Stimulated activated CD8-positive, alpha-beta memory T cell treated with anti-CD3 and anti-CD28 coated beads, Interleukin-12 subunit alpha, Interleukin-12 subunit beta, amount 100 ng/mL, for 24 hours (primary cell): ENCODE results near the gene CWF19L1.

Source experiments
- DNase-seq: peaks from one replicate; pipeline ENCODE4 v3.0.0-alpha.2; 2020; ENCODE audit errors: extremely low read depth

The CWF19L1 gene

GRCh38 chr10:100253041-100253440 is 14.4 kb downstream of the CWF19L1 start:
- DNase-seq: no peak

GRCh38 chr10:100248820-100249219 is 18.6 kb downstream of the CWF19L1 start:
- DNase-seq: no peak

- no peak for DNase-seq
Measured at GRCh38 chr10:100245484-100246220, 21.8 kb downstream of the CWF19L1 start.

GRCh38 chr10:100239851-100240250 is 27.6 kb downstream of the CWF19L1 start:
- no peak for DNase-seq

GRCh38 chr10:100238429-100238828 is 29.0 kb downstream of the CWF19L1 start:
- no peak for DNase-seq

- no peak for DNase-seq
Measured at GRCh38 chr10:100232101-100232500, 35.3 kb downstream of the CWF19L1 start.

GRCh38 chr10:100229819-100230422 is 37.5 kb downstream of the CWF19L1 start:
- no peak for DNase-seq

GRCh38 chr10:100223879-100224278 is 43.6 kb downstream of the CWF19L1 start:
- DNase-seq: no peak

GRCh38 chr10:100222529-100222928 is 44.9 kb downstream of the CWF19L1 start:
- DNase-seq: no peak

GRCh38 chr10:100216006-100216405 is 51.4 kb downstream of the CWF19L1 start:
- no peak for DNase-seq

- DNase-seq: no peak
Measured at GRCh38 chr10:100209303-100209702, 58.1 kb downstream of the CWF19L1 start.

- no peak for DNase-seq
Measured at GRCh38 chr10:100208276-100208675, 59.2 kb downstream of the CWF19L1 start.

- DNase-seq: no peak
Measured at GRCh38 chr10:100204370-100204769, 63.1 kb downstream of the CWF19L1 start.

- no peak for DNase-seq
Measured at GRCh38 chr10:100201549-100201948, 65.9 kb downstream of the CWF19L1 start.

GRCh38 chr10:100194711-100195110 is 72.7 kb downstream of the CWF19L1 start:
- no peak for DNase-seq

GRCh38 chr10:100192350-100192749 is 75.1 kb downstream of the CWF19L1 start:
- DNase-seq: no peak

- peak; percentile 3 for DNase-seq
Measured at GRCh38 chr10:100186253-100187212, 80.9 kb downstream of the CWF19L1 start.

GRCh38 chr10:100185364-100186252 is 81.8 kb downstream of the CWF19L1 start, which contains the start of gene ERLIN1:
Gene ERLIN1, minus strand, starts transcription at chr10:100186029. Its CDS starts 403 bp downstream, at chr10:100185626.
- peak; percentile 88 for DNase-seq

- no peak for DNase-seq
Measured at GRCh38 chr10:100184840-100185239, 82.6 kb downstream of the CWF19L1 start.

GRCh38 chr10:100184426-100184825 is 83.0 kb downstream of the CWF19L1 start:
- no peak for DNase-seq

- no peak for DNase-seq
Measured at GRCh38 chr10:100183481-100183880, 84.0 kb downstream of the CWF19L1 start.
